Measurements from ENCODE around the gene ASB18. TPM values are rescaled to one million over a fixed set of nuclear protein-coding genes. Genes with fewer than 3 reads are reported as not detected.

ASB18 gene
- total and polyA plus RNA-seq, 8 donors, result not detected

GRCh38 chr2:236169741-236170589 lies 94.2 kb downstream of the ASB18 start:
- no peak for DNase-seq
- Histone ChIP-seq H3K4me1 (peaks cover 22 to 76% (median 52%) of the 10 kb centered on the region in 4 donors), H3K27me3 (peaks cover 58 to 100% (median 99%) of the 10 kb centered on the region in 3 donors), H3K27ac (no peak overlapping the region), H3K4me3 (no peak overlapping the region), H3K9me3 (peaks cover 0 to 8% (median 0%) of the 10 kb centered on the region in 4 donors), H3K36me3 (no peaks in the 10 kb centered on the region)
- intact Hi-C loops (cut with DNase I; ENCODE audit: low total_unique reads), result loop anchor here (5.0 kb wide), 1 partner anchor 393 kb away; no protein-coding TSS in a partner anchor
- no peak for TF ChIP-seq POLR2A (IDR thresholded peaks at IDR 0.05)
- no peak for TF ChIP-seq POLR2AphosphoS5 (IDR thresholded peaks at IDR 0.05)
- TF ChIP-seq CTCF (IDR thresholded peaks at IDR 0.05), result no peak
- no peak for TF ChIP-seq EP300 (IDR thresholded peaks at IDR 0.05)
- WGBS, 5 donors, result 6 to 10% (median 8%) methylated on average over 37 to 38 of the region's 38 CpGs

- no peak for TF ChIP-seq EP300 (IDR thresholded peaks at IDR 0.05)
- no peak for TF ChIP-seq POLR2A (IDR thresholded peaks at IDR 0.05)
- no peak for TF ChIP-seq POLR2AphosphoS5 (IDR thresholded peaks at IDR 0.05)
- no peak for TF ChIP-seq CTCF (IDR thresholded peaks at IDR 0.05)
- Histone ChIP-seq H3K4me1 (peaks cover 29 to 83% (median 59%) of the 10 kb centered on the region in 4 donors), H3K27ac (no peak overlapping the region), H3K9me3 (peaks cover 0 to 8% (median 0%) of the 10 kb centered on the region in 4 donors), H3K27me3 (peaks cover 63 to 100% (median 99%) of the 10 kb centered on the region in 3 donors), H3K36me3 (no peaks in the 10 kb centered on the region), H3K4me3 (no peak overlapping the region)
- no peak for DNase-seq
- intact Hi-C loops (cut with DNase I; ENCODE audit: low total_unique reads), result loop anchor here (5.0 kb wide), 1 partner anchor 392 kb away; no protein-coding TSS in a partner anchor
- WGBS, 5 donors, result 6 to 13% (median 9%) methylated on average over 34 to 36 of the region's 36 CpGs
These were observed 95.0 kb downstream of the ASB18 start for GRCh38 chr2:236169151-236169721.

- H3K9me3 ChIP-seq, result peaks cover 0 to 8% (median 0%) of the 10 kb centered on the region in 4 donors
- no peak for TF ChIP-seq EP300 (IDR thresholded peaks at IDR 0.05)
- TF ChIP-seq CTCF (IDR thresholded peaks at IDR 0.05), result no peak
- no peak for TF ChIP-seq POLR2A (IDR thresholded peaks at IDR 0.05)
- no peak for TF ChIP-seq POLR2AphosphoS5 (IDR thresholded peaks at IDR 0.05)
- peaks cover 69 to 100% (median 99%) of the 10 kb centered on the region in 3 donors for H3K27me3 ChIP-seq
- peaks cover 38 to 90% (median 67%) of the 10 kb centered on the region in 4 donors for H3K4me1 ChIP-seq
- WGBS, 5 donors, result 4 to 8% (median 6%) methylated on average over 23 to 105 of the region's 105 CpGs
- intact Hi-C loops (cut with DNase I; ENCODE audit: low total_unique reads), result loop anchor here (5.0 kb wide), 1 partner anchor 391 kb away; no protein-coding TSS in a partner anchor
- peak in 1 of 2 donors; percentile 85 for DNase-seq
- H3K4me3 ChIP-seq, result peak within 1 kb of the TSS; percentile 27 to 54 (median 38)
- no peak within 1 kb of the TSS for H3K27ac ChIP-seq
- H3K36me3 ChIP-seq, result no peaks in the 10 kb centered on the region
These were observed 95.8 kb downstream of the ASB18 start, which contains the start of gene GBX2 for GRCh38 chr2:236168110-236169080. GBX2 (minus strand) TSS chr2:236168386; CDS start chr2:236167971, 415 bp downstream.

Measured in stomach (tissue), 9 donors.